ENCODE results near the gene PLD2. TPM values are rescaled to one million over a fixed set of nuclear protein-coding genes. Genes with fewer than 3 reads are reported as not detected.

The PLD2 gene
- total and polyA plus RNA-seq, 10 of the 15 experiments (the other 5 are each of a cell fraction or from before 2014, with no cell fraction given): 0.71 to 16.5 (median 7.0) TPM

GRCh38 chr17:4812690-4813089 lies 5.7 kb downstream of the PLD2 start:
- Histone ChIP-seq H3K27ac (ENCODE audit: control insufficient read depth, insufficient read depth) (no peak overlapping the region), H2AFZ (ENCODE audit: control insufficient read depth, low read depth, low read length) (no peak overlapping the region), H3K4me2 (ENCODE audit: control insufficient read depth, insufficient read depth) (no peak overlapping the region), H4K20me1 (ENCODE audit: control insufficient read depth, insufficient read depth) (no peaks in the 10 kb centered on the region), H3K4me1 (ENCODE audit: control insufficient read depth, insufficient read depth, low read length) (peaks cover 2% of the 10 kb centered on the region), H3K27me3 (replicated peaks in 1 of 2; ENCODE audit: control insufficient read depth in 2 of 2, insufficient read depth in 2 of 2, low read length in 1 of 2) (no peaks in the 10 kb centered on the region), H3K79me2 (ENCODE audit: control insufficient read depth, insufficient read depth, low read length) (no peaks in the 10 kb centered on the region), H3K9ac (ENCODE audit: control insufficient read depth, insufficient read depth, low read length) (no peak overlapping the region), H3K36me3 (ENCODE audit: control insufficient read depth in 2 of 2, insufficient read depth in 2 of 2, low read length in 1 of 2) (no peaks in the 10 kb centered on the region), H3K9me3 (replicated peaks; ENCODE audit: control insufficient read depth, insufficient read depth, low read length) (no peaks in the 10 kb centered on the region), H3K4me3 (no peak overlapping the region)
- 75% methylated on average over 7 of the region's 7 CpGs for WGBS (ENCODE audit: insufficient coverage, insufficient replicate concordance, low lambda C conversion rate, missing lambda C conversion rate)
- intact Hi-C loops (cut with micrococcal nuclease; ENCODE audit: unreplicated experiment) (no loop called here), in situ Hi-C loops (cut with MboI) (no loop called here)
- DNase-seq (ENCODE audit: low read depth, low spot score) (no peak), FAIRE-seq (no peak), ATAC-seq (no peak)
- CTCF ChIA-PET: interaction anchor here (0.7 to 1.0 kb wide), 2 partner anchors 22 to 25 kb away, joined by 3 read pairs; no protein-coding TSS in a partner anchor
- RAD21 ChIA-PET (ENCODE audit: unreplicated experiment): interaction anchor here (0.6 kb wide), 1 partner anchor 102 kb away, joined by 3 read pairs; the partner anchor contains the start of gene ARRB2
- BruUV-seq (replicated peaks): no TSS peak
- TF ChIP-seq E4F1 (IDR thresholded peaks at IDR 0.05; ENCODE audit: borderline replicate concordance, partially characterized antibody) (no peak), IRF4 (IDR thresholded peaks at IDR 0.05; ENCODE audit: low read depth, low read length) (no peak), RAD21 (IDR thresholded peaks at IDR 0.05; ENCODE audit: insufficient read depth, low read depth, low read length) (no peak), YY1 (IDR thresholded peaks at IDR 0.05; ENCODE audit: low read depth, low read length) (no peak), SKIL (IDR thresholded peaks at IDR 0.05; ENCODE audit: low read depth, poor library complexity, severe bottlenecking) (no peak), BACH1 (IDR thresholded peaks at IDR 0.05; ENCODE audit: borderline replicate concordance) (no peak), CBFB (IDR thresholded peaks at IDR 0.05; ENCODE audit: low read depth) (no peak), POLR2A (IDR thresholded peaks at IDR 0.05; ENCODE audit: low read depth, low read length) (no peak), ATF2 (IDR thresholded peaks at IDR 0.05; ENCODE audit: low read length) (no peak), MYC (IDR thresholded peaks at IDR 0.05; ENCODE audit: insufficient read depth, insufficient read length, insufficient replicate concordance, low read length, severe bottlenecking) (no peak), ZBTB4 (CRISPR knock-in tag; IDR thresholded peaks at IDR 0.05) (no peak), CBX5 (IDR thresholded peaks at IDR 0.05; ENCODE audit: low read depth) (no peak), ZNF384 (IDR thresholded peaks at IDR 0.05; ENCODE audit: borderline replicate concordance, low read depth, low read length) (no peak)
- POLR2A ChIA-PET: no interaction called here
- SMC1A ChIA-PET (ENCODE audit: uncharacterized antibody, unreplicated experiment): no interaction called here
